Measurements from ENCODE around the gene KRT33B. TPM values are rescaled to one million over a fixed set of nuclear protein-coding genes. Genes with fewer than 3 reads are reported as not detected.

The KRT33B gene
- total and polyA plus RNA-seq, 2 of the 4 experiments (the other 2 are of a cell fraction) = 0.18 to 0.22 TPM

GRCh38 chr17:41318231-41318630 is 51.4 kb downstream of the KRT33B start:
- no TSS peak for BruUV-seq (replicated peaks)

More at GRCh38 chr17:41318231-41318630, 51.4 kb downstream of the KRT33B start:
- Histone ChIP-seq H3K9ac (ENCODE audit: low read depth, low read length) (no peak overlapping the region), H3K18ac (ENCODE audit: low read depth, low read length) (no peak overlapping the region), H3K4ac (ENCODE audit: low read depth, low read length) (no peak overlapping the region), H2AFZ (replicated peaks; ENCODE audit: low read length, poor library complexity) (no peak overlapping the region), H2BK120ac (ENCODE audit: low read depth, low read length) (no peak overlapping the region), H2AK9ac (replicated peaks; ENCODE audit: low read depth, low read length, poor library complexity) (no peak overlapping the region), H3K14ac (replicated peaks; ENCODE audit: low read depth, low read length) (no peak overlapping the region), H4K8ac (ENCODE audit: low read depth in 2 of 2, low read length in 2 of 2) (no peak overlapping the region), H3K23ac (ENCODE audit: low read depth, low read length) (no peak overlapping the region), H3K79me1 (ENCODE audit: low read depth in 1 of 2, low read length in 2 of 2) (no peaks in the 10 kb centered on the region), H3K4me2 (ENCODE audit: low read depth, low read length) (no peak overlapping the region), H3K56ac (ENCODE audit: extremely low read depth, insufficient read depth, low read length) (no peak overlapping the region), H4K20me1 (ENCODE audit: insufficient read depth, low read length) (no peaks in the 10 kb centered on the region), H2BK20ac (ENCODE audit: low read depth, low read length) (no peak overlapping the region), H3K27ac (ENCODE audit: insufficient read depth, low read length) (no peak overlapping the region), H3K4me3 (ENCODE audit: insufficient read depth, low read depth, low read length) (no peak overlapping the region), H3K27me3 (ENCODE audit: control insufficient read depth, insufficient read depth, low read length) (peaks cover 2% of the 10 kb centered on the region), H2AK5ac (ENCODE audit: low read depth, low read length) (no peak overlapping the region), H4K5ac (ENCODE audit: low read depth, low read length) (no peak overlapping the region), H3K9me1 (ENCODE audit: insufficient read depth, low read length) (no peaks in the 10 kb centered on the region; the same call in 1 of the 2 replicates), H2BK15ac (ENCODE audit: low read depth, low read length) (no peak overlapping the region), H3K4me1 (ENCODE audit: control insufficient read depth, insufficient read depth, low read length) (peaks cover 2% of the 10 kb centered on the region), H3K9me3 (ENCODE audit: control insufficient read depth, insufficient read depth, low read length) (peaks cover 4% of the 10 kb centered on the region; the same call in 1 of the 2 replicates), H3K36me3 (ENCODE audit: control insufficient read depth, insufficient read depth, low read length) (no peaks in the 10 kb centered on the region), H4K91ac (ENCODE audit: insufficient read depth, low read depth, low read length) (no peak overlapping the region), H2BK5ac (ENCODE audit: low read depth, low read length, poor library complexity, severe bottlenecking) (no peak overlapping the region)
- DNase-seq (no peak), ATAC-seq (ENCODE audit: low read depth) (no peak)
- intact Hi-C loops (cut with micrococcal nuclease) (no loop called here), dilution Hi-C loops (cut with HindIII; ENCODE audit: low sequenced_read_pairs, unreplicated experiment) (no loop called here), in situ Hi-C loops (cut with MboI; ENCODE audit: low sequenced_read_pairs) (loop anchor here (10.0 kb wide), 1 partner anchor 57 kb away; no protein-coding TSS in a partner anchor)
- no CpG with 5 or more reads among the region's 2 CpGs for WGBS, 2 experiments (ENCODE audit: extremely low coverage in 2 of 2, insufficient read length in 1 of 2)
- CTCF ChIA-PET = no interaction called here
- no peak for TF ChIP-seq MAFK (IDR thresholded peaks at IDR 0.05; ENCODE audit: low read depth, low read length)
- TF ChIP-seq, protein P1, sequence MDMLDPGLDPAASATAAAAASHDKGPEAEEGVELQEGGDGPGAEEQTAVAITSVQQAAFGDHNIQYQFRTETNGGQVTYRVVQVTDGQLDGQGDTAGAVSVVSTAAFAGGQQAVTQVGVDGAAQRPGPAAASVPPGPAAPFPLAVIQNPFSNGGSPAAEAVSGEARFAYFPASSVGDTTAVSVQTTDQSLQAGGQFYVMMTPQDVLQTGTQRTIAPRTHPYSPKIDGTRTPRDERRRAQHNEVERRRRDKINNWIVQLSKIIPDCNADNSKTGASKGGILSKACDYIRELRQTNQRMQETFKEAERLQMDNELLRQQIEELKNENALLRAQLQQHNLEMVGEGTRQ (IDR thresholded peaks at IDR 0.05; ENCODE audit: low read depth, low read length) = no peak
- no peak for TF ChIP-seq SMC3 (IDR thresholded peaks at IDR 0.05; ENCODE audit: low read depth, low read length)
- no peak for TF ChIP-seq ELK1 (IDR thresholded peaks at IDR 0.05; ENCODE audit: borderline replicate concordance, low read depth, low read length)
- TF ChIP-seq CEBPB (IDR thresholded peaks at IDR 0.05; ENCODE audit: low read depth, low read length) = no peak
- TF ChIP-seq CTCF (conservative IDR thresholded peaks at IDR 0.05; ENCODE audit: low read depth, low read length) = no peak
- TF ChIP-seq RCOR1 (IDR thresholded peaks at IDR 0.05; ENCODE audit: insufficient replicate concordance, low read length) = no peak
- no peak for TF ChIP-seq MXI1 (IDR thresholded peaks at IDR 0.05; ENCODE audit: borderline replicate concordance, low read depth, low read length)
- no peak for TF ChIP-seq MAZ (IDR thresholded peaks at IDR 0.05; ENCODE audit: borderline replicate concordance, low read depth, low read length)
- no peak for TF ChIP-seq NFE2L2 (IDR thresholded peaks at IDR 0.05; ENCODE audit: low read depth, low read length)
- TF ChIP-seq CHD1 (IDR thresholded peaks at IDR 0.05; ENCODE audit: low read depth, low read length) = no peak
- TF ChIP-seq RFX5 (IDR thresholded peaks at IDR 0.05; ENCODE audit: low read depth, low read length) = no peak
- no peak for TF ChIP-seq FOS (IDR thresholded peaks at IDR 0.05; ENCODE audit: low read depth, low read length)
- POLR2A ChIA-PET (ENCODE audit: unreplicated experiment) = no interaction called here

Measured in IMR-90 (cell line).